Measurements from ENCODE around the gene APOL6. TPM values are rescaled to one million over a fixed set of nuclear protein-coding genes. Genes with fewer than 3 reads are reported as not detected.

The APOL6 gene, protein sequence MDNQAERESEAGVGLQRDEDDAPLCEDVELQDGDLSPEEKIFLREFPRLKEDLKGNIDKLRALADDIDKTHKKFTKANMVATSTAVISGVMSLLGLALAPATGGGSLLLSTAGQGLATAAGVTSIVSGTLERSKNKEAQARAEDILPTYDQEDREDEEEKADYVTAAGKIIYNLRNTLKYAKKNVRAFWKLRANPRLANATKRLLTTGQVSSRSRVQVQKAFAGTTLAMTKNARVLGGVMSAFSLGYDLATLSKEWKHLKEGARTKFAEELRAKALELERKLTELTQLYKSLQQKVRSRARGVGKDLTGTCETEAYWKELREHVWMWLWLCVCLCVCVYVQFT
- 26.0 and 28.7 TPM in 2 replicates for total RNA-seq

DNA sequence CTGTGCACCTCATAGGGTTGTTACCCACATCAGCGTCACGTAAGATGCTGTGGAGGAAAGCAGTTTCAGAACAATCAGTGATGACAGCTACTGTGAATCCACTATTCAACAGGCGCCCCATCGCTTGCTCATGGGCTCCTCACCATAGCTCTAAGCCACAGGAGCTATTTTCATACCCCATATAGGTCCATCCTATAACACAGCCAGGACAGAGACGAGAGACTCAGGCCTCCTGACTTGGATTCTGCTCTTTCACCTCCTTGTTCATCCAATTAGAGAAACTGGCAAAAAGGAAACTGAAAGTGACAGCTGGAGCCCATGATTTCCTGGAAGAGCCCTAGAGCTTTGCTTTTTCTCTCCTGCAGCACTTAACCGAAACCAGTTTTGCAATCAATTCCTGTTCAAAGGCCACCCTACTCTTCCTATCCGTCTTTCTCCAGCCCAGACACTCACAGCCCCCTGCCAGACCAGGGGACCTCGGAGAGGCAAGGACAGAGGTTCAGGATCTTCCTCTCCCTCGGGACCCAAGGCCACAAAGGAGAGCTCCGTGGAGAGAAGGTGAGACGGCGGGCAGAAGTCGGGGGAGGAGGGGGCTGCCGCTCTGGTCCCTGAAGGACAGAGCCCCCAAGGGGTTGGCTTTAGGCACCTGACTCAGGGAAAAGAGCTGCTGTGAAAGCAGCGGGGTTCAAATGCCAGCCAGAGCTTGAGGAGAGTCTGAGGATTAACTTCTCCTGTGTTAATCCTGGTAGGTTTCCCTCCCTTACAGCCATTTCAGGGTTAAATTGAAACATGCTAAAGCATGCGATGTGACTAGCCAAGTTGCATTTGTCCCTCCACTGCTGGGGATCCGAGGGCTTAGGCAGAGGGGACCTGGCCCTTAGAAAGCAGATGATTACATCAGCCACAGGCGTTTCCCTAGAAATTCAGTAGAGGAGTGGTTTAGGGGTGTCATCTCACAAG, at the start of gene APOL6:
Gene APOL6 (plus strand): TSS at position 381 of the 960 bp plus-strand sequence. CDS start 7,980 bp downstream, outside the sequence.

DNA sequence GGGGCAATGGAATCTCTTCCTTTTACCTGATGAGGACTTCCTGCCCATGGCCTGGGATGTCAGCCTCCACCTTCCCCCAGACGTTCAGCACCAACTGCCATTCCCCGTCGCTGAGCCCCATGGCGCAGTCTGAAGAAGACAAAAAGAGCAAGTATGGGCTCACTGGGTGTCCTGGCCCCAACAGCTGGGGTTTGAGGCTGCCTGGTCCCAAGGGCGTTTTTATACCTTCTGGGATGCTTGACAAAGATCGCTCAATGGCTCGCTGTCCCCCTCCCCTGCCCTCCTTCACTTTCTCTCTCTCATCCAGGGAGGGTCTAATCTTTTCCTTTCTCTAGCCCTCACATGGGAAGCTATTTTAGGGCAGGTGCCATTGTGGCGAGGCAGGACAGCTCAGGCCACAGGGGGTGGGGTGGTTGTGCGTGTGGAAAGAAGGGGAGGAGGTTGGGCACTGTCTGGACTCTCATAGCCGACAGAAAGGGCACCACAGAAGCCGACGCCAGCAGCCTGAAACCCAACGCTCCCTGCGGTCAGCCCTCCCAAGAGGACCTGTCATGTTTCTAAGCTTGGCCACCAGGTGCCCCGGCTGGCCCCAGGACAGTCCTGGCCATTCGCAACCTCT, 31.0 kb upstream of the APOL6 start, which contains the start of gene MB:
Gene MB (minus strand): TSS at position 193 of the 619 bp plus-strand sequence. CDS start 72 bp downstream, at position 121.

DNA sequence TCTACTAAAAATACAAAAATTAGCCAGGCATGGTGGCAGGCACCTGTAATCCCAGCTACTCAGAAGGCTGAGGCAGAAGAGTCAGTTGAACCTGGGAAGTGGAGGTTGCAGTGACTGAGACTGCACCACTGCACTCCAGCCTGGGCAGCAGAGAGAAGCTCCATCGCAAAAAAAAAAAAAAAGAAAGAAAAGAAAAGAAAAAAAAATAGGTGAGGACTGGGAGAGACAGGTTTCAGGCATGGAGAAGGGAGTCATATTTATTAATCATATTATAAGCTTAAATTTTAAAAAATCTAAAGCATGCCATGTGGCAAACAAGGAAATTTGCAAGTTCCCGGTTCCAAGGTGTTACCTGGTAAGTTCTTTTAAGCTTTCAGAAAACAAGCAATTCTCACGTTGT, 69.3 kb downstream of the APOL6 start, which contains the start of gene APOL5:
Gene APOL5 (plus strand): TSS at position 301 of the 400 bp plus-strand sequence. CDS start 0 bp downstream, at position 301.

Other genes starting within 250 kb of the APOL6 start
- gene MCM5, start 248.3 kb upstream of the APOL6 start, total RNA-seq: 37.2 and 142 TPM in 2 replicates
- under 0.01 TPM in 1 of 2 replicates, not detected in the other for gene RASD2, start 107.6 kb upstream of the APOL6 start, total RNA-seq
- gene MB, start 31.1 kb upstream of the APOL6 start, total RNA-seq: not detected in 2 replicates
- gene APOL5, start 69.4 kb downstream of the APOL6 start, total RNA-seq: not detected in 2 replicates

All from uterine smooth muscle cell (primary cell).